PFSK-1 (cell line): ENCODE data around the gene SLC6A11.

Experiments used
- FOXP2 ChIP-seq: optimal IDR thresholded peaks from 2 replicates; pipeline ENCODE3; 2011; ENCODE audit warnings: borderline replicate concordance, control low read depth, inconsistent platforms; ENCODE audit not compliant: insufficient read depth; ENCODE audit errors: extremely low read length, extremely low read depth
- POLR2AphosphoS5 ChIP-seq: IDR thresholded peaks from 2 replicates; pipeline ENCODE4 v1.6.1; 2012; ENCODE audit warnings: low read depth, mild to moderate bottlenecking, control low read depth, low read length, moderate library complexity
- SIN3A ChIP-seq: IDR thresholded peaks from 2 replicates; pipeline ENCODE4 v1.6.1; 2012; ENCODE audit warnings: mild to moderate bottlenecking, low read length, moderate library complexity, borderline replicate concordance; ENCODE audit not compliant: insufficient read depth
- TAF1 ChIP-seq: IDR thresholded peaks from 2 replicates; pipeline ENCODE4 v1.6.1; 2012; ENCODE audit warnings: low read length, control low read depth, borderline replicate concordance; ENCODE audit not compliant: insufficient read depth
- TF ChIP-seq, protein P1 (sequence below), 2 experiments: IDR thresholded peaks; 2 replicates each; pipeline versions ENCODE4 v1.6.1 to v1.8.0; 2011 to 2012; ENCODE audit warnings: low read depth in 2 of 2, low read length in 2 of 2, control low read depth in 1 of 2, inconsistent platforms in 1 of 2, mild to moderate bottlenecking in 1 of 2, moderate library complexity in 1 of 2; ENCODE audit not compliant: insufficient read depth in 1 of 2

SLC6A11 gene

DNA sequence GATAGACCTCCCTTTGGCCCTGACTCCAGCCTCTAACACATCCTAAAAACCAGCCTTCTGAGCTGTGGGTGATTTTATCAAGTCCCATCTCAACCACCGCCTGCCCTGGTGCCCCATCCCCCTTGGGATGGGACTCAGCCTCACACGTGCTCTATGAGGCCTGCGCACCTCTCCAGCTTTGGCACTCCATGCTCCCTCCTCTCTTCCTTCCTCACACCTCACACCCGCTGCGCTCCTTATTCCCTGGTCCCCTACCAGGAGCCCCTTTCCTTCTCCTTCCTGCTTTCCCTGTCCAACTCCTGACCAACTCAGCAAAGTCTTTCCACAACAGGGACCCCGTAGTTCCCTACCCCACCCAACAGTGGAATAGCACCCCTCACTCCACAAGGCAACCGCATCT, 158.1 kb downstream of the SLC6A11 start:
- TF ChIP-seq SIN3A (no peak), TAF1 (no peak), POLR2AphosphoS5 (no peak), FOXP2 (no peak)
- TF ChIP-seq, protein P1, sequence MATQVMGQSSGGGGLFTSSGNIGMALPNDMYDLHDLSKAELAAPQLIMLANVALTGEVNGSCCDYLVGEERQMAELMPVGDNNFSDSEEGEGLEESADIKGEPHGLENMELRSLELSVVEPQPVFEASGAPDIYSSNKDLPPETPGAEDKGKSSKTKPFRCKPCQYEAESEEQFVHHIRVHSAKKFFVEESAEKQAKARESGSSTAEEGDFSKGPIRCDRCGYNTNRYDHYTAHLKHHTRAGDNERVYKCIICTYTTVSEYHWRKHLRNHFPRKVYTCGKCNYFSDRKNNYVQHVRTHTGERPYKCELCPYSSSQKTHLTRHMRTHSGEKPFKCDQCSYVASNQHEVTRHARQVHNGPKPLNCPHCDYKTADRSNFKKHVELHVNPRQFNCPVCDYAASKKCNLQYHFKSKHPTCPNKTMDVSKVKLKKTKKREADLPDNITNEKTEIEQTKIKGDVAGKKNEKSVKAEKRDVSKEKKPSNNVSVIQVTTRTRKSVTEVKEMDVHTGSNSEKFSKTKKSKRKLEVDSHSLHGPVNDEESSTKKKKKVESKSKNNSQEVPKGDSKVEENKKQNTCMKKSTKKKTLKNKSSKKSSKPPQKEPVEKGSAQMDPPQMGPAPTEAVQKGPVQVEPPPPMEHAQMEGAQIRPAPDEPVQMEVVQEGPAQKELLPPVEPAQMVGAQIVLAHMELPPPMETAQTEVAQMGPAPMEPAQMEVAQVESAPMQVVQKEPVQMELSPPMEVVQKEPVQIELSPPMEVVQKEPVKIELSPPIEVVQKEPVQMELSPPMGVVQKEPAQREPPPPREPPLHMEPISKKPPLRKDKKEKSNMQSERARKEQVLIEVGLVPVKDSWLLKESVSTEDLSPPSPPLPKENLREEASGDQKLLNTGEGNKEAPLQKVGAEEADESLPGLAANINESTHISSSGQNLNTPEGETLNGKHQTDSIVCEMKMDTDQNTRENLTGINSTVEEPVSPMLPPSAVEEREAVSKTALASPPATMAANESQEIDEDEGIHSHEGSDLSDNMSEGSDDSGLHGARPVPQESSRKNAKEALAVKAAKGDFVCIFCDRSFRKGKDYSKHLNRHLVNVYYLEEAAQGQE (IDR thresholded peaks at IDR 0.05; ENCODE audit: insufficient read depth in 1 of 2, low read depth in 2 of 2, low read length in 2 of 2) = no peak

DNA sequence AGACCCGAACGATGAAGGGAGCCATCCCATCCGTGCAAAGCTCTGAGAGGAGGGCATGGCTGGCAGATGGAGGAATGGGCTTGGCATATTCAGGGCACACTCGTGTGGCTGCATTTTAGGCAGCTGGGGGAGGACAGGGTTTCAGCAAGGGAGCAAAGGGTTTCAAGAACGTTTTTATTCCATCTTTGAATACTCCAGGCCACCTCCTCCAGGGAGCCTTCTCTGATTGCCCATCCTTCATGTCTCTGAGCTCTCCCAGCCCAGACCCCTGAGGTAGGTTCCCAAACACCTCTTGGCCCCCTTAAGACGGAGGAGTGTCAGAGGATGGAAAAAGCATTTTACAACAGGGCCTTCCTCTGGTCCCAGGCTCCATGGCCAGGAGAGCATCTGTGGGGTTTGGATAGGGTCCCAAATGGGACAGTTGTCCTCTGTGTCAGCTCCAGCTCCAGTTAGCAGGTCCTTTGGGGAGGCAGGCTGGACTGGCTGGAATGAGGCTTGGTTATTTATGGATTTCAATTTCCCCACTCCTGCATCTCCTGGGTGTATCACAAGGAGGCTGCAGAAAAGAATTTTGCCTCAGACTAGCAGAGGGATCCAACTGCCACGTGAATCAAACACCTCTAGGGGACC, 158.8 kb downstream of the SLC6A11 start:
- no peak for TF ChIP-seq FOXP2
- no peak for TF ChIP-seq TAF1
- TF ChIP-seq, protein P1 (IDR thresholded peaks at IDR 0.05; ENCODE audit: insufficient read depth in 1 of 2, low read depth in 2 of 2, low read length in 2 of 2) = no peak
- no peak for TF ChIP-seq SIN3A
- TF ChIP-seq POLR2AphosphoS5 = no peak

DNA sequence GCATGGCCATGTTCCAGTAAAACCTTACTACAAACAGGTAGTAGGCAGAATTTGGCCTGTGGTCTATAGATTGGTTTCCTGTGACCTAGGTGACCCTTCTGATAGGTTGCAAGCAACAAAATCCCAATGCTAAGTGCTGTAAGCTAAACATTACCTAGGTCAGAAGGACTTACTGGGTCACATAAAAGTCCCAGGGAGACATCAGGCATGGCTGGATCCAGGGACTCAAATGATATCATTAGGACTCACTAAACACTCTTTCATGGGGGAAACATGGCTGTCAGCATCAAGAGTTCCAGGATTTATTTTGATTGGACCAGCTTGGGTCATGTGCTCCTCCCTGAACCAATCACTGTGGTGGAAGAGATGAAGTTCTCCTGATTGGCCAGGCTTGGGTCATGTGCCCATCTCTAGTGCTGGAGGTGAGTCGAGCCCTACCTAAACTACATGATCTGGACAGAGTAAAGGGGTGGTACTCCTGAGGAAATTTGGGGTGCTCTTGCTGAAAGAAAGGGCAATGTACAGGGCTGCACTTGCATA, 159.7 kb downstream of the SLC6A11 start:
- no peak for TF ChIP-seq SIN3A
- no peak for TF ChIP-seq POLR2AphosphoS5
- TF ChIP-seq, protein P1 (IDR thresholded peaks at IDR 0.05; ENCODE audit: insufficient read depth in 1 of 2, low read depth in 2 of 2, low read length in 2 of 2) = no peak
- TF ChIP-seq TAF1 = no peak
- no peak for TF ChIP-seq FOXP2

DNA sequence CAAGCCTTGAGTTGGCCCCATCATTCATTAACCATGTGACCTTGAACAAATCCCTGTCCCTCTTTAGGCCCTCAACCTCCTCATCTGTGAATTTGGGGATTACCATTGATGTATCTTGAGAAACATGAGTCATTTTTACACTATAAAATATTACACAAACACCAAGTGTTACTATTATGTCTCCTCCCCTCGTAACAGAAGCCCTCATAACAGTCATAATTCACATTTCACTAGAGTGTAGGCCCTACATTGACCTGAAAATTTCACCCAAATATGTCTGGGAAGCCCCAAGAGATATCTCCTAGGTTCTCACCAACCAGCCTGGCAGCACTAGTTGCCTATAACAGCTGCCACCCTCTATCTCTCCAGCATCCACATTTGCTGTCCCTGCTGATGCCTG, 160.7 kb downstream of the SLC6A11 start:
- TF ChIP-seq, protein P1 (IDR thresholded peaks at IDR 0.05; ENCODE audit: insufficient read depth in 1 of 2, low read depth in 2 of 2, low read length in 2 of 2) = no peak
- TF ChIP-seq FOXP2 (no peak), POLR2AphosphoS5 (no peak), SIN3A (no peak), TAF1 (no peak)
